Neural cell (in vitro differentiated cells): ENCODE results near the gene C11orf97. TPM values are rescaled to one million over a fixed set of nuclear protein-coding genes. Genes with fewer than 3 reads are reported as not detected.

ENCODE experiments used
- H2AFZ ChIP-seq: fragments of 200-600, 300-800 bp; sonication (generic), shearing (Covaris generic); 2 replicates; pipeline ENCODE4 v1.6.0; 2014; ENCODE audit warnings: low read depth, mild to moderate bottlenecking, antibody characterized with exemption, low read length, moderate library complexity
- H3F3A ChIP-seq: fragments of 200-600 bp; shearing (Covaris generic); 2 replicates; pipeline ENCODE4 v1.6.1; 2016; ENCODE audit warnings: mild to moderate bottlenecking, moderate library complexity, mixed read lengths, antibody characterized with exemption, low read length; ENCODE audit not compliant: insufficient read depth, poor library complexity, severe bottlenecking
- H3K27ac ChIP-seq: fragments of 200-600, 300-800 bp; sonication (generic), shearing (Covaris generic); 2 replicates; pipeline ENCODE4 v1.5.1; 2014; ENCODE audit warnings: mild to moderate bottlenecking, low read length, moderate library complexity
- H3K27me3 ChIP-seq: fragments of 300-800, 200-600 bp; sonication (generic), shearing (Covaris generic); 2 replicates; pipeline ENCODE4 v1.6.0; 2014; ENCODE audit warnings: mild to moderate bottlenecking, low read depth, low read length, moderate library complexity; ENCODE audit not compliant: insufficient read depth
- H3K36me3 ChIP-seq: fragments of 300-800, 200-600 bp; sonication (generic), shearing (Covaris generic); 2 replicates; pipeline ENCODE4 v1.5.1; 2014; ENCODE audit warnings: mild to moderate bottlenecking, antibody characterized with exemption, low read length, moderate library complexity; ENCODE audit not compliant: insufficient read depth
- H3K4me2 ChIP-seq: fragments of 300-800, 200-600 bp; sonication (generic), shearing (Covaris generic); 2 replicates; pipeline ENCODE4 v1.6.0; 2014; ENCODE audit warnings: mild to moderate bottlenecking, low read length
- H3K4me3 ChIP-seq: fragments of 300-800, 200-600 bp; sonication (generic), shearing (Covaris generic); 2 replicates; pipeline ENCODE4 v1.5.1; 2014; ENCODE audit warnings: mild to moderate bottlenecking, low read length, moderate library complexity
- H3K79me2 ChIP-seq: fragments of 200-600 bp; shearing (Covaris generic); replicated peaks from 2 replicates; pipeline ENCODE4 v1.6.0; 2014; ENCODE audit warnings: mild to moderate bottlenecking, low read length, moderate library complexity; ENCODE audit not compliant: insufficient read depth
- H3K9ac ChIP-seq: fragments of 300-800, 200-600 bp; sonication (generic), shearing (Covaris generic); 2 replicates; pipeline ENCODE4 v1.6.1; 2016; ENCODE audit warnings: mild to moderate bottlenecking, low read length, mixed read lengths
- H3K9me2 ChIP-seq: fragments of 200-600 bp; shearing (Covaris generic); 2 replicates; pipeline ENCODE4 v1.6.1; 2016; ENCODE audit warnings: mild to moderate bottlenecking, low read length, mixed read lengths; ENCODE audit not compliant: insufficient read depth
- H3K9me3 ChIP-seq: fragments of 200-600, 300-800 bp; sonication (generic), shearing (Covaris generic); 2 replicates; pipeline ENCODE4 v1.6.1; 2016; ENCODE audit warnings: mild to moderate bottlenecking, mixed run types, low read length, moderate library complexity, mixed read lengths
- H4K20me1 ChIP-seq: fragments of 200-600 bp; shearing (Covaris generic); 2 replicates; pipeline ENCODE4 v1.6.1; 2016; ENCODE audit warnings: mild to moderate bottlenecking, mixed run types; ENCODE audit not compliant: insufficient read depth
- EP300 ChIP-seq: fragments of 450-650 bp; conservative IDR thresholded peaks from 2 replicates; pipeline ENCODE4 v1.6.1; 2014; ENCODE audit warnings: antibody characterized with exemption, mild to moderate bottlenecking, moderate library complexity; ENCODE audit not compliant: poor library complexity, severe bottlenecking
- POLR2AphosphoS5 ChIP-seq: IDR thresholded peaks from 2 replicates; pipeline ENCODE4 v1.6.1; 2012
- RAD21 ChIP-seq: fragments of 450-650 bp; conservative IDR thresholded peaks from 2 replicates; pipeline ENCODE4 v1.6.1; 2014; ENCODE audit warnings: antibody characterized with exemption, mild to moderate bottlenecking, moderate library complexity
- REST ChIP-seq: IDR thresholded peaks from 2 replicates; pipeline ENCODE4 v1.6.1; 2012; ENCODE audit warnings: borderline replicate concordance
- TAF1 ChIP-seq: IDR thresholded peaks from 2 replicates; pipeline ENCODE4 v1.6.1; 2012; ENCODE audit warnings: low read depth
- polyA plus RNA-seq: library from polyadenylated mRNA; depleted of rRNA; stranded (reverse); fragments of >200 nt; gene quantifications from 2 replicates; pipeline ENCODE4 v1.2.3, GENCODE V29; 2014
- TF ChIP-seq, protein P1 (sequence below): fragments of 450-650 bp; IDR thresholded peaks from 2 replicates; pipeline ENCODE4 v1.5.1; 2014; ENCODE audit warnings: antibody characterized with exemption, mild to moderate bottlenecking, moderate library complexity; ENCODE audit not compliant: poor library complexity, severe bottlenecking

C11orf97 gene
- polyA plus RNA-seq, 1 donor from 2014 or later, result 0.47 TPM

- Histone ChIP-seq H3K27me3 (no peaks in the 10 kb centered on the region), H3F3A (no peaks in the 10 kb centered on the region), H3K27ac (no peak overlapping the region), H3K79me2 (no peaks in the 10 kb centered on the region), H3K9ac (no peak overlapping the region), H3K4me2 (no peak overlapping the region), H3K36me3 (no peaks in the 10 kb centered on the region), H3K9me2 (no peaks in the 10 kb centered on the region), H3K9me3 (no peaks in the 10 kb centered on the region), H4K20me1 (no peaks in the 10 kb centered on the region), H2AFZ (no peak overlapping the region), H3K4me3 (no peak overlapping the region)
- TF ChIP-seq EP300, result no peak
- no peak for TF ChIP-seq REST
Measured at GRCh38 chr11:94536386-94536785, 24.1 kb downstream of the C11orf97 start.

- H3K4me3 ChIP-seq, result no peak overlapping the region
- no peaks in the 10 kb centered on the region for H3K36me3 ChIP-seq
- H3K9ac ChIP-seq, result no peak overlapping the region
- TF ChIP-seq, protein P1, sequence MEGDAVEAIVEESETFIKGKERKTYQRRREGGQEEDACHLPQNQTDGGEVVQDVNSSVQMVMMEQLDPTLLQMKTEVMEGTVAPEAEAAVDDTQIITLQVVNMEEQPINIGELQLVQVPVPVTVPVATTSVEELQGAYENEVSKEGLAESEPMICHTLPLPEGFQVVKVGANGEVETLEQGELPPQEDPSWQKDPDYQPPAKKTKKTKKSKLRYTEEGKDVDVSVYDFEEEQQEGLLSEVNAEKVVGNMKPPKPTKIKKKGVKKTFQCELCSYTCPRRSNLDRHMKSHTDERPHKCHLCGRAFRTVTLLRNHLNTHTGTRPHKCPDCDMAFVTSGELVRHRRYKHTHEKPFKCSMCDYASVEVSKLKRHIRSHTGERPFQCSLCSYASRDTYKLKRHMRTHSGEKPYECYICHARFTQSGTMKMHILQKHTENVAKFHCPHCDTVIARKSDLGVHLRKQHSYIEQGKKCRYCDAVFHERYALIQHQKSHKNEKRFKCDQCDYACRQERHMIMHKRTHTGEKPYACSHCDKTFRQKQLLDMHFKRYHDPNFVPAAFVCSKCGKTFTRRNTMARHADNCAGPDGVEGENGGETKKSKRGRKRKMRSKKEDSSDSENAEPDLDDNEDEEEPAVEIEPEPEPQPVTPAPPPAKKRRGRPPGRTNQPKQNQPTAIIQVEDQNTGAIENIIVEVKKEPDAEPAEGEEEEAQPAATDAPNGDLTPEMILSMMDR, result no peak
- no peak for TF ChIP-seq TAF1
- no peak for TF ChIP-seq POLR2AphosphoS5
- H3K27me3 ChIP-seq, result no peaks in the 10 kb centered on the region
- no peaks in the 10 kb centered on the region for H4K20me1 ChIP-seq
- H3K9me3 ChIP-seq, result no peaks in the 10 kb centered on the region
- no peak overlapping the region for H2AFZ ChIP-seq
- H3K4me2 ChIP-seq, result no peak overlapping the region
- no peak overlapping the region for H3K27ac ChIP-seq
- H3K79me2 ChIP-seq, result no peaks in the 10 kb centered on the region
- no peaks in the 10 kb centered on the region for H3K9me2 ChIP-seq
- no peaks in the 10 kb centered on the region for H3F3A ChIP-seq
Measured at GRCh38 chr11:94537031-94537600, 24.9 kb downstream of the C11orf97 start.

DNA sequence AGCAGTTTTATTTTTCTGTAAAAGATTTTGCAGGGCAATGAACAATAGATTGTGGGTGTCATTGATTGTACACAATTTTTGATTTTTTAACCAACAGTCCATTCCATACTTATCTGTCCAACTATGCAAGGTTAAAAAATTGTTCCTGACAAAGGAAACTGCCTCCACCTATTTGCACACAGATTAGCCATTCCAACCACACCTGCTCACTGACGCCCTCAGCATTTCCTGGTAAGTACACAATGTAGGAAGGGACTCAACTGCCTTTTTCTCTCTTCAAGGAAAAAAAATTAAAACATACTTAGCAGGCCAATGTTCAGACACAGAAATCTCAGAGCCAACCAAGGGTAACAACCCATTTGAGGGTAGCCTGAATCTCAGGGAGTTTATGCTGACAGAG lies 27.2 kb downstream of the C11orf97 start:
- no peaks in the 10 kb centered on the region for H3K9me2 ChIP-seq
- H2AFZ ChIP-seq, result no peak overlapping the region
- no peaks in the 10 kb centered on the region for H3F3A ChIP-seq
- H3K4me2 ChIP-seq, result no peak overlapping the region
- no peak overlapping the region for H3K27ac ChIP-seq
- H3K27me3 ChIP-seq, result peaks cover 15% of the 10 kb centered on the region
- H3K79me2 ChIP-seq, result no peaks in the 10 kb centered on the region
- H3K4me3 ChIP-seq, result no peak overlapping the region
- H3K36me3 ChIP-seq, result no peaks in the 10 kb centered on the region
- TF ChIP-seq REST (no peak), RAD21 (no peak), POLR2AphosphoS5 (no peak)
- H4K20me1 ChIP-seq, result no peaks in the 10 kb centered on the region
- no peak overlapping the region for H3K9ac ChIP-seq
- H3K9me3 ChIP-seq, result no peaks in the 10 kb centered on the region
